ENCODE results near the gene RHOF.

RHOF gene

DNA sequence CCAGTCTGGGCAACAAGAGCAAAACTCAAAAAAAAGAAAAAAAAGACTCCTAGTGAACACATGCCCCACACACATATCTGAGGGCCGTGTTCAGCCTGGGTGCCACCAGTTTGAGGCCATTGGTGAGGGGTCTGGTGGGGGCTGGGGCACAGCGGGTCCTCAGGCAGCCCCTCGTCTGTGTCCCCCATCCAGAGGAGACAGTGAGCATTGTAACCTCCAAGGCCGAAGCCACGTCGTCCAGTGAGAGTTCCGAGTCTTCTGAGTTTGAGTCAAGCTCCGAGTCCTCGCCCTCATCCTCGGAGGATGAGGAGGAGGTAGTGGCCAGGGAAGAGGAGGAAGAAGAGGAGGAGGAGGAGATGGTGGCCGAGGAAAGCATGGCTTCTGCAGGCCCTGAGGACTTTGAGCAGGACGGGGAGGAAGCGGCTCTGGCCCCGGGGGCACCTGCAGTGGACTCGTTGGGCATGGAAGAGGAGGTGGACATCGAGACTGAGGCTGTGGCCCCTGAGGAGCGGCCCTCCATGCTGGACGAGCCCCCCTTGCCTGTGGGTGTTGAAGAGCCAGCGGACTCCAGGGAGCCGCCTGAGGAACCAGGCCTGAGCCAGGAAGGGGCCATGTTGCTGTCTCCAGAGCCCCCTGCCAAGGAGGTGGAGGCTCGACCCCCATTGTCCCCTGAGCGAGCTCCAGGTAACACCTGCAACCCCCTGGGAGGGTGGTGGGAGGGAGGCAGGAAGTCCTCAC, 25.9 kb upstream of the RHOF start:
- Histone ChIP-seq H3K79me2 (ENCODE audit: insufficient read depth, low read length) (no peaks in the 10 kb centered on the region; the same call in 1 of the 2 replicates), H2AFZ (ENCODE audit: low read depth, low read length, severe bottlenecking) (no peak overlapping the region), H3K36me3 (ENCODE audit: low read length) (0 out of 2 replicates have a peak, but pooled peaks cover 6% of the 10 kb centered on the region)

DNA sequence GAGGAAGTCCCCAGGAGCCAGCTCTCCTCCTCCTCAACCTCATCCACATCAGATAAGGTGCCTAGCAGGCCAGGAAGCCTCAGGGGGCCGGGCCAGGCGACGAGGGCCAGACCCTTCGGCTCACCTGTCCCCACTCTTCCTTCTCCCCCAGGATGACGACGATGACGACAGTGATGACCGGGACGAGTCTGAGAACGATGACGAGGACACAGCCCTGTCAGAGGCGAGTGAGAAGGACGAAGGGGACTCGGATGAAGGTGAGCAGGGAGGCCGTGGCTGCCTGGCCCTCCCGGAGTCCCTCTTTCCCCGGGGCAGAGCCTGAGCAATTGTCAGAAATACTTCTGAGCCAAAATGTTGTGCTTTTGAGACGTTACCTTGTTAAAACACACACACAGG, 24.2 kb upstream of the RHOF start:
- no peaks in the 10 kb centered on the region for H3F3A ChIP-seq (ENCODE audit: insufficient read depth)
- no peak overlapping the region for H3K9ac ChIP-seq (ENCODE audit: low read length)
- no peaks in the 10 kb centered on the region for H4K20me1 ChIP-seq (ENCODE audit: low read depth, low read length)
- no peak overlapping the region for H3K27ac ChIP-seq (ENCODE audit: low read depth, low read length)
- 0 out of 2 replicates have a peak, but pooled peaks cover 4% of the 10 kb centered on the region for H3K36me3 ChIP-seq (ENCODE audit: low read length)
- H3K4me2 ChIP-seq (ENCODE audit: low read depth, low read length, poor library complexity, severe bottlenecking): no peak overlapping the region
- H3K9me2 ChIP-seq (replicated peaks; ENCODE audit: insufficient read depth, low read length): no peaks in the 10 kb centered on the region
- no peak overlapping the region for H3K4me3 ChIP-seq (ENCODE audit: insufficient read depth, low read length, poor library complexity, severe bottlenecking)
- H3K79me2 ChIP-seq (ENCODE audit: insufficient read depth, low read length): peaks cover 14% of the 10 kb centered on the region
- no peak for TF ChIP-seq EZH2phosphoT487 (conservative IDR thresholded peaks at IDR 0.05; ENCODE audit: low read length)
- TF ChIP-seq, protein P1, sequence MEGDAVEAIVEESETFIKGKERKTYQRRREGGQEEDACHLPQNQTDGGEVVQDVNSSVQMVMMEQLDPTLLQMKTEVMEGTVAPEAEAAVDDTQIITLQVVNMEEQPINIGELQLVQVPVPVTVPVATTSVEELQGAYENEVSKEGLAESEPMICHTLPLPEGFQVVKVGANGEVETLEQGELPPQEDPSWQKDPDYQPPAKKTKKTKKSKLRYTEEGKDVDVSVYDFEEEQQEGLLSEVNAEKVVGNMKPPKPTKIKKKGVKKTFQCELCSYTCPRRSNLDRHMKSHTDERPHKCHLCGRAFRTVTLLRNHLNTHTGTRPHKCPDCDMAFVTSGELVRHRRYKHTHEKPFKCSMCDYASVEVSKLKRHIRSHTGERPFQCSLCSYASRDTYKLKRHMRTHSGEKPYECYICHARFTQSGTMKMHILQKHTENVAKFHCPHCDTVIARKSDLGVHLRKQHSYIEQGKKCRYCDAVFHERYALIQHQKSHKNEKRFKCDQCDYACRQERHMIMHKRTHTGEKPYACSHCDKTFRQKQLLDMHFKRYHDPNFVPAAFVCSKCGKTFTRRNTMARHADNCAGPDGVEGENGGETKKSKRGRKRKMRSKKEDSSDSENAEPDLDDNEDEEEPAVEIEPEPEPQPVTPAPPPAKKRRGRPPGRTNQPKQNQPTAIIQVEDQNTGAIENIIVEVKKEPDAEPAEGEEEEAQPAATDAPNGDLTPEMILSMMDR (IDR thresholded peaks at IDR 0.05; ENCODE audit: insufficient read depth, low read length, poor library complexity, severe bottlenecking): no peak
- no peaks in the 10 kb centered on the region for H3K9me3 ChIP-seq (ENCODE audit: insufficient read depth, low read length)
- H3K27me3 ChIP-seq (ENCODE audit: low read length): no peaks in the 10 kb centered on the region
- H2AFZ ChIP-seq (ENCODE audit: low read depth, low read length, severe bottlenecking): no peak overlapping the region

More for the DNA sequence above, 25.9 kb upstream of the RHOF start:
- TF ChIP-seq, protein P1 (IDR thresholded peaks at IDR 0.05; ENCODE audit: insufficient read depth, low read length, poor library complexity, severe bottlenecking): no peak
- TF ChIP-seq EZH2phosphoT487 (conservative IDR thresholded peaks at IDR 0.05; ENCODE audit: low read length): no peak
- no peaks in the 10 kb centered on the region for H3F3A ChIP-seq (ENCODE audit: insufficient read depth)
- no peak overlapping the region for H3K27ac ChIP-seq (ENCODE audit: low read depth, low read length)
- no peak overlapping the region for H3K9ac ChIP-seq (ENCODE audit: low read length)
- H3K4me3 ChIP-seq (ENCODE audit: insufficient read depth, low read length, poor library complexity, severe bottlenecking): no peak overlapping the region
- H3K4me2 ChIP-seq (ENCODE audit: low read depth, low read length, poor library complexity, severe bottlenecking): no peak overlapping the region
- H4K20me1 ChIP-seq (ENCODE audit: low read depth, low read length): no peaks in the 10 kb centered on the region
- no peaks in the 10 kb centered on the region for H3K27me3 ChIP-seq (ENCODE audit: low read length)
- H3K9me2 ChIP-seq (replicated peaks; ENCODE audit: insufficient read depth, low read length): no peaks in the 10 kb centered on the region
- H3K9me3 ChIP-seq (ENCODE audit: insufficient read depth, low read length): no peaks in the 10 kb centered on the region

DNA sequence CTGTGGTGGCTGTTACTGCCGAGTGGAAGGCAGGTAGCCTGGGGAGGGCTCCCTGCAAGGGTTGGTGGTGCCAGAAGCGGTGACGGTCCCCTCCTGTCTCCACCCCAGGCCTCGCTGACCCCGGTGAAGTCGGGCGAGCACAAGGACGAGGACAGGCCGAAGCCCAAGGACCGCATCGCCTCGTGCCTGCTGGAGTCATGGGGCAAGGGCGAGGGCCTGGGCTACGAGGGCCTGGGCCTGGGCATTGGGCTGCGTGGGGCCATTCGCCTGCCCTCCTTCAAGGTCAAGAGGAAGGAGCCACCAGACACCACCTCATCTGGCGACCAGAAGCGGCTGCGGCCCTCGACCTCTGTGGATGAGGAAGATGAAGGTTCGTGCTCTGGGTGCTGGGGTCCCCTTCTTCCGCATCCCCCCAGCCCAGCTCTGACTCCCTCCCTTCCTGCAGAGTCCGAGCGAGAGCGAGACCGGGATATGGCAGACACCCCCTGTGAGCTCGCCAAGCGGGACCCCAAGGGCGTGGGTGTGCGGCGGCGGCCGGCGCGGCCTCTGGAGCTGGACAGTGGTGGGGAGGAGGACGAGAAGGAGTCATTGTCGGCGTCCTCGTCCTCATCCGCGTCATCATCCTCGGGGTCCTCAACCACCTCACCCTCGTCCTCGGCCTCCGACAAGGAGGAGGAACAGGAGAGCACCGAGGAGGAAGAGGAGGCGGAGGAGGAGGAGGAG, 23.6 kb upstream of the RHOF start:
- Histone ChIP-seq H3K79me2 (ENCODE audit: insufficient read depth, low read length) (peaks cover 20% of the 10 kb centered on the region), H3K27me3 (ENCODE audit: low read length) (no peaks in the 10 kb centered on the region), H3K4me3 (ENCODE audit: insufficient read depth, low read length, poor library complexity, severe bottlenecking) (no peak overlapping the region), H3F3A (ENCODE audit: insufficient read depth) (no peaks in the 10 kb centered on the region), H3K9me2 (replicated peaks; ENCODE audit: insufficient read depth, low read length) (no peaks in the 10 kb centered on the region), H3K36me3 (ENCODE audit: low read length) (0 out of 2 replicates have a peak, but pooled peaks cover 4% of the 10 kb centered on the region), H3K27ac (ENCODE audit: low read depth, low read length) (no peak overlapping the region), H3K9ac (ENCODE audit: low read length) (no peak overlapping the region), H4K20me1 (ENCODE audit: low read depth, low read length) (no peaks in the 10 kb centered on the region), H3K4me2 (ENCODE audit: low read depth, low read length, poor library complexity, severe bottlenecking) (no peak overlapping the region), H3K9me3 (ENCODE audit: insufficient read depth, low read length) (no peaks in the 10 kb centered on the region), H2AFZ (ENCODE audit: low read depth, low read length, severe bottlenecking) (no peak overlapping the region)
- TF ChIP-seq, protein P1 (IDR thresholded peaks at IDR 0.05; ENCODE audit: insufficient read depth, low read length, poor library complexity, severe bottlenecking): no peak
- no peak for TF ChIP-seq EZH2phosphoT487 (conservative IDR thresholded peaks at IDR 0.05; ENCODE audit: low read length)
